Ishikawa (cell line): ENCODE results near the gene HOXD4.

Experiments used
- CEBPB ChIP-seq: IDR thresholded peaks from 2 replicates; pipeline ENCODE4 v1.6.1; 2012
- CREB1 ChIP-seq: IDR thresholded peaks from 2 replicates; pipeline ENCODE4 v1.6.1; 2012; ENCODE audit warnings: low read depth
- EGR1 ChIP-seq: IDR thresholded peaks from 2 replicates; pipeline ENCODE4 v1.6.1; 2012
- EP300 ChIP-seq: IDR thresholded peaks from 2 replicates; pipeline ENCODE4 v1.6.1; 2012; ENCODE audit warnings: borderline replicate concordance
- FOXM1 ChIP-seq: IDR thresholded peaks from 2 replicates; pipeline ENCODE4 v1.6.1; 2012; ENCODE audit warnings: low read depth, borderline replicate concordance
- RAD21 ChIP-seq: IDR thresholded peaks from 2 replicates; pipeline ENCODE4 v1.6.1; 2012; ENCODE audit warnings: low read depth
- REST ChIP-seq: IDR thresholded peaks from 2 replicates; pipeline ENCODE4 v1.6.1; 2012; ENCODE audit warnings: low read depth, mild to moderate bottlenecking
- TAF1 ChIP-seq: IDR thresholded peaks from 2 replicates; pipeline ENCODE4 v1.6.1; 2012; ENCODE audit warnings: low read depth, mild to moderate bottlenecking
- TEAD4 ChIP-seq: IDR thresholded peaks from 2 replicates; pipeline ENCODE4 v1.6.1; 2012
- USF1 ChIP-seq: IDR thresholded peaks from 2 replicates; pipeline ENCODE4 v1.6.1; 2012
- YY1 ChIP-seq: IDR thresholded peaks from 2 replicates; pipeline ENCODE4 v1.6.1; 2012; ENCODE audit warnings: low read depth
- ZBTB7A ChIP-seq: IDR thresholded peaks from 2 replicates; pipeline ENCODE4 v1.6.1; 2012; ENCODE audit warnings: low read depth
- TF ChIP-seq, protein P1 (sequence below): IDR thresholded peaks from 2 replicates; pipeline ENCODE4 v1.6.1; 2012

DNA sequence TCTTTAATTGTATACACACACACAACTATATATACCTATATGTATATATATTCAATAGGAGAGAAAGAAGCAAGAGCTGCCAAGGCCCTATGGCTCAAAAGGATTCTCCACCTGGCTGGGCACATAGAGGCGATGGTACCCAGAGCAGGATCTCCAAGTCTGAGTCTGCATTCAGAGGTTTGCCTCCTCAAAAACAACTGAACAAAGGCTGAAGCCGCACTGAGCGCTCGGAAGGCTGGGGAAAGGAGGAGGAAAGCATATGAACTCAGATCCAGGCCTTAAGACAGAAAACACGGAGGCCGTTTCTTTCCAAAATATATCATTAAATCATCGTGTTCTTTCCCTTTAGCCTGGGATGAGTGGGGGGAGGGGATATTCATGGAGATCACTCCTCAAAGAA lies 48.2 kb upstream of the HOXD4 start:
- TF ChIP-seq EGR1 (no peak), EP300 (no peak), TEAD4 (no peak), REST (no peak), CREB1 (no peak), YY1 (no peak), TAF1 (no peak), FOXM1 (no peak), CEBPB (no peak), ZBTB7A (no peak), RAD21 (no peak), USF1 (no peak)
- TF ChIP-seq, protein P1, sequence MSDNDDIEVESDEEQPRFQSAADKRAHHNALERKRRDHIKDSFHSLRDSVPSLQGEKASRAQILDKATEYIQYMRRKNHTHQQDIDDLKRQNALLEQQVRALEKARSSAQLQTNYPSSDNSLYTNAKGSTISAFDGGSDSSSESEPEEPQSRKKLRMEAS: no peak
